Prostate gland (tissue), 2 donors: ENCODE results near the gene KCNQ5.

Experiments used
- CTCF ChIP-seq, 4 experiments: fragments of 200-600 bp in 2 of 4; fragments of 450-650 bp in 2 of 4; sonication (generic) in 2 of 4; IDR thresholded peaks; 1 replicate in 3 of 4; 2 replicates in 1 of 4; pipeline ENCODE4 v1.5.1; 2016 to 2019; ENCODE audit warnings: antibody characterized with exemption in 4 of 4, mild to moderate bottlenecking in 2 of 4, moderate library complexity in 2 of 4
- POLR2AphosphoS5 ChIP-seq: sonication (generic); formaldehyde crosslinking; IDR thresholded peaks from one replicate; pipeline ENCODE4 v1.6.1; 2017; ENCODE audit warnings: antibody characterized with exemption

GRCh38 chr6:72813807-72814596 is 192.1 kb downstream of the KCNQ5 start:
- TF ChIP-seq CTCF (IDR thresholded peaks at IDR 0.05): no peak
- no peak for TF ChIP-seq POLR2AphosphoS5
